GM12878 (cell line): ENCODE measurements around the gene OSBPL10. TPM values are rescaled to one million over a fixed set of nuclear protein-coding genes. Genes with fewer than 3 reads are reported as not detected.

Experiments
- ATAC-seq: fragments of 200-7000 bp; cut with Tn5 transposase; 3 replicates; pipeline ENCODE4 v1.9.1; 2020; ENCODE audit warnings: mild to moderate bottlenecking, moderate library complexity
- BruUV-seq: library from RNA; stranded (reverse); fragments of 400-500 nt; replicated peaks from 2 replicates; lab custom pipeline; 2021; lab: Mats Ljungman, UMichigan
- CTCF ChIA-PET: fragments of 300-600 bp; sonication (Branson Sonifier 250); formaldehyde crosslinking; extraction: SDS; loops from one replicate; lab custom pipeline; 2021; ENCODE audit warnings: inconsistent platforms; lab: Yijun Ruan, JAX
- POLR2A ChIA-PET: fragments of 350-600 bp; formaldehyde crosslinking; extraction: SDS; loops from one replicate; lab custom pipeline; 2021; ENCODE audit warnings: inconsistent platforms; lab: Charles Lee
- RAD21 ChIA-PET: fragments of 300-600 bp; sonication (Branson Sonifier 250); formaldehyde crosslinking; loops from one replicate; lab custom pipeline; 2023; ENCODE audit warnings: antibody characterized with exemption; ENCODE audit not compliant: unreplicated experiment; lab: Charles Lee
- SMC1A ChIA-PET: fragments of 300-600 bp; sonication (Branson Sonifier 250); formaldehyde crosslinking; loops from one replicate; lab custom pipeline; 2023; ENCODE audit not compliant: unreplicated experiment, uncharacterized antibody; lab: Charles Lee
- DNase-seq: peaks from one replicate; pipeline ENCODE4 v3.0.0-alpha.2; 2011; ENCODE audit warnings: low read depth, low spot score
- FAIRE-seq: peaks from 3 replicates; lab custom pipeline; 2011; peaks lifted over from hg19 to GRCh38; lab: Jason Lieb, UNC
- H2AFZ ChIP-seq: 2 replicates; pipeline ENCODE4 v1.6.0; 2011; ENCODE audit warnings: low read depth, low read length, control low read depth; ENCODE audit not compliant: control insufficient read depth
- H3K27ac ChIP-seq: 2 replicates; pipeline ENCODE4 v1.5.1; 2011; ENCODE audit warnings: control low read depth; ENCODE audit not compliant: control insufficient read depth, insufficient read depth
- H3K27me3 ChIP-seq, 2 experiments: replicated peaks in 1 of 2; 2 replicates each; pipeline versions ENCODE4 v1.6.0 to v1.6.1; 2011; ENCODE audit warnings: low read length in 1 of 2; ENCODE audit not compliant: control insufficient read depth in 2 of 2, insufficient read depth in 2 of 2
- H3K36me3 ChIP-seq, 2 experiments: 2 replicates each; pipeline ENCODE4 v1.5.1; 2011; ENCODE audit warnings: low read length in 1 of 2; ENCODE audit not compliant: control insufficient read depth in 2 of 2, insufficient read depth in 2 of 2
- H3K4me1 ChIP-seq: 2 replicates; pipeline ENCODE4 v1.6.1; 2011; ENCODE audit warnings: mild to moderate bottlenecking, low read length, moderate library complexity, mixed read lengths; ENCODE audit not compliant: control insufficient read depth, insufficient read depth
- H3K4me2 ChIP-seq: 2 replicates; pipeline ENCODE4 v1.6.0; 2011; ENCODE audit warnings: control low read depth; ENCODE audit not compliant: control insufficient read depth, insufficient read depth
- H3K4me3 ChIP-seq: fragments of 200-600 bp; sonication (generic); 2 replicates; pipeline ENCODE4 v1.5.1; 2016
- H3K79me2 ChIP-seq: 2 replicates; pipeline ENCODE4 v1.6.0; 2011; ENCODE audit warnings: low read length; ENCODE audit not compliant: control insufficient read depth, insufficient read depth
- H3K9ac ChIP-seq: 2 replicates; pipeline ENCODE4 v1.8.0; 2011; ENCODE audit warnings: low read length, control low read depth, mixed read lengths; ENCODE audit not compliant: control insufficient read depth, insufficient read depth
- H3K9me3 ChIP-seq: replicated peaks from 3 replicates; pipeline ENCODE4 v1.5.1; 2011; ENCODE audit warnings: mild to moderate bottlenecking, low read length; ENCODE audit not compliant: control insufficient read depth, insufficient read depth
- H4K20me1 ChIP-seq: 2 replicates; pipeline ENCODE4 v1.6.0; 2011; ENCODE audit not compliant: control insufficient read depth, insufficient read depth
- BRCA1 ChIP-seq: IDR thresholded peaks from 2 replicates; pipeline ENCODE4 v1.6.1; 2011; ENCODE audit warnings: low read depth, low read length, improper control_type of control experiment
- JUNB ChIP-seq: IDR thresholded peaks from 2 replicates; pipeline ENCODE4 v1.6.1; 2016; ENCODE audit warnings: antibody characterized with exemption, mild to moderate bottlenecking
- KDM1A ChIP-seq: fragments of 200-600 bp; sonication (generic); IDR thresholded peaks from 2 replicates; pipeline ENCODE4 v1.6.1; 2016; ENCODE audit warnings: borderline replicate concordance
- NFYA ChIP-seq: IDR thresholded peaks from 2 replicates; pipeline ENCODE4 v1.6.1; 2011; ENCODE audit warnings: low read depth, mild to moderate bottlenecking, low read length, improper control_type of control experiment, borderline replicate concordance
- TCF12 ChIP-seq: IDR thresholded peaks from 2 replicates; pipeline ENCODE4 v1.6.1; 2011; ENCODE audit warnings: low read depth, mild to moderate bottlenecking, low read length
- WRNIP1 ChIP-seq: IDR thresholded peaks from 2 replicates; pipeline ENCODE4 v1.6.1; 2011; ENCODE audit warnings: low read depth, low read length, improper control_type of control experiment, borderline replicate concordance
- WGBS: methylation state at CpG from one replicate; pipeline ENCODE4 v1.1.6; 2016; ENCODE audit warnings: low lambda C conversion rate; ENCODE audit not compliant: insufficient replicate concordance, insufficient coverage; ENCODE audit errors: missing lambda C conversion rate; 5-methylcytosine and 5-hydroxymethylcytosine counted together
- in situ Hi-C: fragments of 300-500 bp; cut with MboI; formaldehyde crosslinking; loops from 9 replicates; pipeline ENCODE4 v1.14.3; 2018; ENCODE audit warnings: mixed read lengths
- intact Hi-C: fragments of 100-400 bp; cut with micrococcal nuclease; formaldehyde crosslinking; loops from one replicate; pipeline ENCODE4 v1.14.2; 2022; ENCODE audit not compliant: unreplicated experiment
- polyA plus RNA-seq, 11 experiments: library from polyadenylated mRNA; depleted of rRNA in 4 of 11; unstranded in 6 of 11; stranded (reverse) in 5 of 11; fragments of >200 nt; fragmentation: Nextera tagmentation in 4 of 11; fragmentation: Illumina TruSeq in 1 of 11; extraction: Ambion mirVana in 4 of 11; extraction: Trizol in 1 of 11; gene quantifications; 1 replicate in 1 of 11; 2 replicates in 10 of 11; pipeline versions ENCODE4 v1.2.1 to v1.2.3, GENCODE V29; 2011 to 2016; ENCODE audit warnings: inconsistent platforms in 2 of 11, missing spikeins in 2 of 11, low read depth in 1 of 11
- total RNA-seq, 4 experiments: library from RNA; depleted of rRNA in 3 of 4; stranded (reverse); fragments of >200 nt in 3 of 4; fragmentation: Illumina TruSeq in 1 of 4; extraction: Trizol in 1 of 4; gene quantifications; 2 replicates each; pipeline versions ENCODE4 v1.2.1 to v1.2.3, GENCODE V29; 2013 to 2021

The OSBPL10 gene
- total and polyA plus RNA-seq, 10 of the 15 experiments (the other 5 are each of a cell fraction or from before 2014, with no cell fraction given) = 0.03 to 0.25 (median 0.09) TPM; not detected in 5

- no peak for TF ChIP-seq TCF12
- no peak for TF ChIP-seq WRNIP1
- no peak for TF ChIP-seq KDM1A
Observed at GRCh38 chr3:31762888-31763351, 218.1 kb downstream of the OSBPL10 start (continued).

- in situ Hi-C loops = no loop called here
- CTCF ChIA-PET = no interaction called here
- no peaks in the 10 kb centered on the region for H3K9me3 ChIP-seq
- SMC1A ChIA-PET = no interaction called here
- TF ChIP-seq WRNIP1 (no peak), JUNB (no peak), NFYA (no peak), BRCA1 (no peak)
- TF ChIP-seq, all 136 proteins: peak for 0
- 26% methylated on average over 4 of the region's 5 CpGs for WGBS
- no peak overlapping the region for H2AFZ ChIP-seq
- H4K20me1 ChIP-seq = no peaks in the 10 kb centered on the region
- H3K27ac ChIP-seq = no peak overlapping the region
- BruUV-seq = no TSS peak
- H3K79me2 ChIP-seq = no peaks in the 10 kb centered on the region
- intact Hi-C loops = loop anchor here (10.0 kb wide), 1 partner anchor 227 kb away; the partner anchor contains the start of gene STT3B
- RAD21 ChIA-PET = no interaction called here
- H3K4me3 ChIP-seq = no peak overlapping the region
- DNase-seq (no peak), FAIRE-seq (no peak), ATAC-seq (no peak)
- no peak overlapping the region for H3K4me2 ChIP-seq
- H3K4me1 ChIP-seq = no peaks in the 10 kb centered on the region
- POLR2A ChIA-PET = no interaction called here
- peaks cover 0 to 3% of the 10 kb centered on the region in 2 experiments; a peak in 2 of 4 replicates for H3K27me3 ChIP-seq
- H3K36me3 ChIP-seq = no peaks in the 10 kb centered on the region
- no peak overlapping the region for H3K9ac ChIP-seq
Observed at GRCh38 chr3:31762097-31762764, 218.8 kb downstream of the OSBPL10 start.
